Lung microvascular endothelial cell (primary cell): ENCODE data around the gene BCO1. TPM values are rescaled to one million over a fixed set of nuclear protein-coding genes. Genes with fewer than 3 reads are reported as not detected.

ENCODE experiments used
- DNase-seq, 2 donors: peaks; one replicate each; pipeline versions ENCODE4 v3.0.0 to v3.0.0-alpha.2; 2010; ENCODE audit warnings: low read depth in 2 of 2
- total RNA-seq: library from RNA; depleted of rRNA; stranded (reverse); fragments of >200 nt; gene quantifications from 2 replicates; pipeline ENCODE4 v1.2.1, GENCODE V29; 2014

Gene BCO1
- total RNA-seq, 1 donor from 2014 or later = not detected

DNA sequence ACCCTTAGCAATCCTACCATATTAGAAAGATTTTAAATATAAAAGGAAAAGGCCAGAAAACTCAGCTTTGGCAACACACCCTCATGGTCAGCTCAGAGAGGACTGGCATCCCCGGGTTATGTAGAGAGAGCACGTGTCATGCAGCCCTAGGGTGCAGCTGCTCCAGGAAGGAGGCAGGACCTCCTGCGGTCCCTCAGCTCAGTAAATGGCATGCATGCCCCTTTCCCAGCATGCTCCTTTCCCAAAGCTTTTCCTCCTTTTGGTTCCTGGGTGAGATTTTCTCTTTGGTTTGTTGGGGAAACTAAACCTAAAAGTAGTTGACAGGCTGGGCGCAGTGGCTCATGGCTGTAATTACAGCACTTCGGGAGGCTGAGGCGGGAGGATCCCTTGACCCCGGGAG is 80.2 kb downstream of the BCO1 start:
- DNase-seq = no peak

DNA sequence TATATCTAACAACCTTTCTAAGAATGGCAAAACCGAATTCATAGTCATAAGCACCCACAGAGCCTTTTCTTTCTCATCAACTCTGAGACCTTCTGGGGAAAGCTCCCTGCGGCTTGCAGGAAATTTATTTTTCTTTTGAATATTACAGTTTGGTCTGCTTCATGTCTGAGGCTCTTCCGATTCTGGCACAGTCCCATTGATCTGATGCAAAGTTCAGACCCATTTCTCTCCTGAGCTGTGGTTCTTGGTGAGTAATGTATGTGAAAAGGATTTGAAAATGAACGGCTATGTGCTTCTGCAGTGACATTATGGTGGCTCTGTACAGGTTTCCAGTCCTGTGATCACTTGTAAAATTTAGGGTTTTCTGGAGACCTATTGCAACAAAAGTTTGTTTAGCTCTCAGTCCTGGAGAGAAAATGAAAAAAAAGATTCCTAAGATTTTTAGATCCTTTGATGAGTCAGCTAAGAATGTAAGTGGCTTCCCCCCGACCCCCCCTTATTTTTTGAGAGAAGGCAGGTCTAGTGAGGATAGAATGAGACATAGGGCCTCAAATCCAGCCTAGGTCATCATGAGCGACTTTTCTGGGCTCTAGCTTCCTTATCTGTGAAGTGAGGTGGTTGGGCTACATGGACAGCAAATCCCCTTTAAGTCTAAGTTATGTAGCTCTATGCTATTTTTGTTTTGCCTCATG is 80.9 kb downstream of the BCO1 start:
- DNase-seq = peak in 1 of 2 donors; percentile 34

DNA sequence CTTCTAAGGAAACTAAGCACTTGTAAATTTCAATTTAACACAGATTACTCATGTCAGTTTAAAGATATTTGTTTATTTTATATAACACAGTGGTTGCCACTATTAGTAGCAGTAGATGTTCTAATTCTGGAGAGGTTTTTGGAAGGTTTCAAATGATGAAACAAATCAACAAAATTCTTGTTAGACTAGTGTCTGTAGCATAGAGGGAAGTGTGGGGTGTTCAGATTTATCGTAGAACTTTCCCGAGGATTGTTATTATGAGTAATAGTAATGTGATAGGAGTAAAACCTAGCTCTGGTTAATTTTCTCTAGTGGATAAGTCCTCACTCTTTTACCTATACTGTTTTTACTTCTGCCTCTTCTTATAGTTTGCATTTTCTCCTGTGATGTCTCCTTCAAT is 82.5 kb downstream of the BCO1 start:
- DNase-seq = no peak

DNA sequence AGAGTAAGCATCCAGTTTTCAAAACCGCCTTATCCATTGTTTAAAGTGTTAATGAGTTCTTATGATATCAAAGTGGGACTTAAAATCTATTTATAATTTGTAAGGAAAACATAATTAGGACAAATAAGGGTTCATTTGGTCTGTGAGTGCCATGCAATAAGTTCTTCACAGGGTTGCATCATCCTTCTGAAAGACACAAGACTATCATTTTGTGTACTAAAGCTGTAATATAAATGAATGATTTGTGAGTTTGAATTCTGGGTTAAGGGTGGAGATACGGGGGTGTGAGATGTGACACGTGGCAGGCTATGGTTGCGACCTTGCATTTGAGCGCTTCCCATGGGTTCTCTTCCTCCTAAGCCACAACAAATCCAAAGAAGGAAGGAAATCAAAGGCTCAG is 83.0 kb downstream of the BCO1 start:
- DNase-seq = no peak

DNA sequence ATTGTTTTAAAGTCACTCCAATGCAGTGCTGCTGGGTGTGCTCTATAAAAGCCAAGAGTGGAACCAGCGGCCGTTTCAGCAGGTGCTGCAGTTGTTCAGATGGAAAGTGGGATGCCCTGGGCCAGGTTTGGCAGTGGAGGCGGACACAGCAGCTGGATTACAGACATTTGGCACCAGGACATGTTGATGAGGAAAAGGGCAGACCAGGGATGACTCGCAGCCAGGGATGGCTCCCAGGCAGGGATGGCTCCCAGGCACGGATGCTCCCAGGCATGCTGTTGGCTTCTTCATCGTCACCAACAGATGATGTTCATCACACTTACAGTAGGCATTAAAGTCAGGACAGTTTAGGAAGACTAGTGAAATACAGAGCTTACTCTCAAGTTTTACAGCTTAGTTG is 86.3 kb downstream of the BCO1 start:
- DNase-seq = no peak

DNA sequence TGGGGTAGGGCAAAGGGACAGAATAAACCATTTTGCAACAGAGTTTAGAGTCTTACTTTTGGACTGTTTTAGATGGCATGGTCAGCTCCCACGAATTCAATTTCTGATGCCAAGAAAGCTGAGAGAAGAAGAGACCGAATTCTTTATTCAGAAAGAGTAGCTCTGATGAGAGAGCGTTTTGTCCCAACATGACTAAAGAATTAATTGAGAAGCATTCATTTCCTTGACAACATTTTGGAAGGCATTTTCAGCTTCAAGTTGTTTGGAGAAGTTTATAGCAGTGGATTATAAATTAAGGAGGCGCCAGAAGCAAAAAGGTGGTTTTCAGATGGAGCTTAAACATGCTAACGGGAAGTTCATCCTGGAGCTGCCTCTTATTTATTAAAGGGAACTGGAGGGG is 88.5 kb downstream of the BCO1 start:
- DNase-seq = no peak

DNA sequence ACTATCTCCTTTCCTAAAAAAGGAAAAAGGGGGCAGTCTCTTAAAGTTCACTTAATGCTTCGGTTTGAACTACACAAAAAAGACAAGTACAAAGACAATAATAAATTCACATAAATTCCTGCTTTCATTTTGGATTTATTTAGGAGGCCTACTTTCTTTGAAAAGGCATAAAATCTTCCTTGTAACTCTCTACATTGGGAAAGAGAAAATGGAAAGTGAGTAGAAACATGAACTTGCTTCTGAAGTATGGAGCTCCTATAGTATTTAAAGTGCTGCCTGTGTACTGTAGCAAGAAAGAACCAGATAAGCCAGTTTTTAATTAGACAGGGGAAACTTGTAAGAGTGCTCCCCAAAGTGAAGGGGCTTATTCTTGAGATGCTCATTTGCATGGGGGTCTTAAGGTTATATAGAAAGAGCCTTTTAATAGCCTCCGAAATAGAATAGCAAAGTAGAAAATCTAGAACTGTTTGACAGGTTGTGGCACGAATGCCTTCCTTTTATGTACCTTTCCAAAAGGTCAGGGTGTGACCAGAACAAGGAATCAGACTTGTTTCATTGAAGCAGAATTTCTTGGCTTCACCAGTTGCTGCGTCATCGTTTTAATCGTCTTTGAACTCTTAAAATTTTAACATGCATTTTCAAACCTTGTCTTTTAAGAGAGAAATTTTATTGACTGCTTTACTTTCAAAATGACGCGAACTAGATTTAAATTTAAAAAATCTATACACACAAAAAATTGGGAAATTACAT is 89.1 kb downstream of the BCO1 start:
- DNase-seq = no peak

DNA sequence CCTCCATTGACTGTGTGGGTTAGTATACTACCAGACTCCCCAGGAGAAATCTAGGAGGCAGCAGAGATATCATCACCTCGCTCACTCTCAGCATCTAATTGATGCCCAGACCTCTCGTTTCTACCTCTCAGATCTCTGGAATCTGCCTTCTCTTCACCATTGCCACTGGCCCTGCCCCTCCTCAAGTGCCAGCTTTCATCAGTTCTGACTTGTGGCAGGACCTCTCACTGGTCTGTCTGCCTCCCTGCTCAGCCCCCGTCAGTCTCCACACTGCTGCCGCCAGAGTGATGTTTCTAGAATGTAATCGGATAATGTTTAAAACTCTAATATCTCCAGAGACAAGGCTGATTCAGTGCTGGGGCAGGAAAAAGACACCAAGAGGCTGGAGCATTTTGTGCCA is 91.5 kb downstream of the BCO1 start:
- no peak for DNase-seq

DNA sequence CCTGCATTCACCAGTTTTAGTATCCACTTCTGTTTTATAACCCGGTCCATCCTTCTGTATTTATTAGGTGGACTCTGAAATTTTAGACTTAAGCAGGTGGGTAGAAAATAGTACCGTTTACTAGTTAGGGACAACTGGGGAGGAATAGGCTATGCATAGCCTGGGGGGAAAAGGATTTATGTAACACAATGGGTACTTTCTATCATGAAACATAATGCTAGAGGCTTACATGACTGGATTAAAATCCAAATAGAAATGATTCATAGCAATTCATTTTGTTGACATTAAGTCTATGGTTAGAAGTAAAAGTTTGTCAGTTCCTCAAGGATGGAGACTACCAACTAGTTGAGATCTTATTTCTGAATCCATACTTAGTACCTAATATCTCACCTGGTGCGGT is 94.9 kb downstream of the BCO1 start:
- DNase-seq = no peak

DNA sequence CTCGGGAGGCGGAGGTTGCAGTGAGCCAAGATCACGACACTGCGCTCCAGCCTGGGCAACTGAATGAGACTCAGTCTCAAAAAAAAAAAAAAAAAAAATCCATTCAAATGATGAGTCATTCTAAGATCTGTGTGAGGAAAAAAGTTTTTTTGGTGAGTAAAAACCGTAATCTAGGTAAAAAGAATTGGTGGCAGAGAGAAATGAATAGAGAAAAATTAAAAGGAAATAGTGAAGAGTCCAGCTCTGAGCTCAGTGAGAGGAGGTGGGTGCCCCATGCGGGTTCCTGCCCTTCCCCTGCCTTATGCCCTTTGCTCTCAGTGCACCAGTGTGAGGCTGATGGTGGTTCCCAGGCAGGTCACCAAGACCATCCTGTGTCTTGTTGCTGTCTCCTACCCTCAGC is 97.2 kb downstream of the BCO1 start:
- DNase-seq = no peak

DNA sequence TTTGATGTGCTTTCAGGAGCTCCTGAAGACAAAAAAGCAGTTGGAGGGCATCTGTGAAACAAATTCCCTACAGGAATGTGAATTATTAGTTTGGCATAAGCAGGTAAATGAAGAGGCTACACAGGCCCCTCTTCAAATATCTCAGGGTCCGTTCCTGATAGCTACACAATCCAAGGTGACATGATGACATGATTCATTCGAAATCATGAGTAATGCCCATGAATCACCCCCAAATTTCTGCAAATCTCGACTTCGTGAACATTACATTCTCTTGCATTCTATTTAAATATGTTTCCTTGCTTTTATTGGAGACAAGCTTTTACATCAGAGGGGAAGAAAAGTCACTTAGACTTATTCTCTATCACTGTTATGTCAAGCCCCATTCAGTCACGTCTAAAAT is 98.6 kb downstream of the BCO1 start:
- DNase-seq = no peak

Other genes starting within 250 kb of the BCO1 start
- gene CMC2, start 231.8 kb upstream of the BCO1 start, total RNA-seq = 32.0 and 47.8 TPM in 2 replicates
- gene CENPN, start 231.5 kb upstream of the BCO1 start, total RNA-seq = 18.3 and 29.6 TPM in 2 replicates
- gene ATMIN, start 202.8 kb upstream of the BCO1 start, total RNA-seq = 19.2 and 38.3 TPM in 2 replicates
- under 0.01 and 0.20 TPM in 2 replicates for gene C16orf46, start 161.5 kb upstream of the BCO1 start, total RNA-seq
- gene GCSH, start 142.3 kb upstream of the BCO1 start, total RNA-seq = 7.5 and 8.3 TPM in 2 replicates
- 4.4 and 5.0 TPM in 2 replicates for gene GAN, start 76.3 kb downstream of the BCO1 start, total RNA-seq
- 8.5 and 10.3 TPM in 2 replicates for gene CMIP, start 206.1 kb downstream of the BCO1 start, total RNA-seq